Measurements from ENCODE around the gene ADPGK. TPM values are rescaled to one million over a fixed set of nuclear protein-coding genes. Genes with fewer than 3 reads are reported as not detected.
A peak's percentile ranks its signal among the peaks of the same experiment; 100 is the strongest.

ADPGK gene
- total RNA-seq, 1 experiment from 2014 or later = 76.3 TPM

- no peak for DNase-seq (ENCODE audit: low read depth)
Measured at GRCh38 chr15:72790302-72790910, 6.8 kb upstream of the ADPGK start.

GRCh38 chr15:72787526-72787925 is 4.0 kb upstream of the ADPGK start:
- no peak for DNase-seq (ENCODE audit: low read depth)

- no peak for DNase-seq (ENCODE audit: low read depth)
Measured at GRCh38 chr15:72786676-72787345, 3.3 kb upstream of the ADPGK start.

- no peak for DNase-seq (ENCODE audit: low read depth)
Measured at GRCh38 chr15:72786242-72786641, 2.7 kb upstream of the ADPGK start.

GRCh38 chr15:72785841-72786240 is 2.3 kb upstream of the ADPGK start:
- no peak for DNase-seq (ENCODE audit: low read depth)

GRCh38 chr15:72785432-72785831 is 1.9 kb upstream of the ADPGK start:
- peak; percentile 67 for DNase-seq (ENCODE audit: low read depth)

GRCh38 chr15:72784456-72784876 is 908 bp upstream of the ADPGK start:
- DNase-seq (ENCODE audit: low read depth) = no peak

- peak; percentile 32 for DNase-seq (ENCODE audit: low read depth)
Measured at GRCh38 chr15:72783004-72783639, 436 bp downstream of the ADPGK start.

GRCh38 chr15:72782274-72783003 is 1.1 kb downstream of the ADPGK start:
- DNase-seq (ENCODE audit: low read depth) = no peak

GRCh38 chr15:72781631-72782030 is 1.9 kb downstream of the ADPGK start:
- no peak for DNase-seq (ENCODE audit: low read depth)

GRCh38 chr15:72778796-72779195 is 4.8 kb downstream of the ADPGK start:
- no peak for DNase-seq (ENCODE audit: low read depth)

- DNase-seq (ENCODE audit: low read depth) = no peak
Measured at GRCh38 chr15:72774696-72775383, 8.7 kb downstream of the ADPGK start.

- no peak for DNase-seq (ENCODE audit: low read depth)
Measured at GRCh38 chr15:72771329-72771725, 12.2 kb downstream of the ADPGK start.

GRCh38 chr15:72770673-72771328 is 12.8 kb downstream of the ADPGK start:
- DNase-seq (ENCODE audit: low read depth) = no peak

- DNase-seq (ENCODE audit: low read depth) = no peak
Measured at GRCh38 chr15:72766780-72767179, 16.8 kb downstream of the ADPGK start.

- DNase-seq (ENCODE audit: low read depth) = no peak
Measured at GRCh38 chr15:72766025-72766424, 17.5 kb downstream of the ADPGK start.

- DNase-seq (ENCODE audit: low read depth) = no peak
Measured at GRCh38 chr15:72764656-72765055, 18.9 kb downstream of the ADPGK start.

- DNase-seq (ENCODE audit: low read depth) = no peak
Measured at GRCh38 chr15:72760590-72761260, 22.8 kb downstream of the ADPGK start.

- peak; percentile 90 for DNase-seq (ENCODE audit: low read depth)
Measured at GRCh38 chr15:72758182-72758581, 25.4 kb downstream of the ADPGK start.

- no peak for DNase-seq (ENCODE audit: low read depth)
Measured at GRCh38 chr15:72754096-72754495, 29.5 kb downstream of the ADPGK start.
